Omental fat pad (tissue), 4 donors: Measurements from ENCODE around the gene MRRF. TPM values are rescaled to one million over a fixed set of nuclear protein-coding genes. Genes with fewer than 3 reads are reported as not detected.

Experiments
- ATAC-seq: fragments of 150-250 bp; one replicate; pipeline ENCODE4 v1.9.1; 2016; ENCODE audit warnings: mild to moderate bottlenecking, moderate library complexity; ENCODE audit not compliant: low FRiP score
- DNase-seq: peaks from one replicate; pipeline ENCODE4 v3.0.0-alpha.2; 2019; ENCODE audit warnings: low spot score
- CTCF ChIP-seq, 3 donors: fragments of 450-650 bp; IDR thresholded peaks; one replicate each; pipeline ENCODE4 v1.5.1; 2016 to 2017; ENCODE audit warnings: antibody characterized with exemption in 3 of 3, mild to moderate bottlenecking in 3 of 3, moderate library complexity in 2 of 3
- total RNA-seq, 4 donors: library from RNA; depleted of rRNA; stranded (reverse); fragments of >200 nt; gene quantifications; one replicate each; pipeline ENCODE4 v1.1.0, GENCODE V29; 2016

MRRF gene
- total RNA-seq, 4 donors from 2014 or later: 31.2 to 44.6 (median 38.1) TPM

- ATAC-seq: no peak
- TF ChIP-seq CTCF (IDR thresholded peaks at IDR 0.05): no peak
These were observed 37.8 kb downstream of the MRRF start for GRCh38 chr9:122302237-122303093.

DNA sequence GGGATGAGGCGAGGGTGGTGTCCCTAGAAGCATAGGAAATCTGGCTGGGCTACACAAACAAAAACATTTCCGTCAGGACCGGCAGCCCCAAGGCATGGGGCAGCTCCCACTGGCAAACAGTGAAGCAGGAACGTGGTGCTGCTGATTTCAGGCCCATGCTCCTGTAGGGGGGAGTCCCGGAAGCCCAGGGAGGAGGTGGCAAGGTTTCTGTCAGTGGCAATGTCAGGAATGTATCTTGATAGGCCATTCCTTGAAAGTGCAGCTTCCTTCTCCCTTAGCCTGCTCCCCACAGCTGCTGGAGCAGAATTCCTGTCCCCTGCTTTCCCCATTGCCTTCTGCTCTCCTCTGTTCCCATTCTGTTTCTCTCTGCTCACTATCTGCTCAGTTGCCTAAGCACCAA lies 42.4 kb downstream of the MRRF start:
- TF ChIP-seq CTCF (IDR thresholded peaks at IDR 0.05): no peak

More at GRCh38 chr9:122302237-122303093, 37.8 kb downstream of the MRRF start:
- no peak for DNase-seq

DNA sequence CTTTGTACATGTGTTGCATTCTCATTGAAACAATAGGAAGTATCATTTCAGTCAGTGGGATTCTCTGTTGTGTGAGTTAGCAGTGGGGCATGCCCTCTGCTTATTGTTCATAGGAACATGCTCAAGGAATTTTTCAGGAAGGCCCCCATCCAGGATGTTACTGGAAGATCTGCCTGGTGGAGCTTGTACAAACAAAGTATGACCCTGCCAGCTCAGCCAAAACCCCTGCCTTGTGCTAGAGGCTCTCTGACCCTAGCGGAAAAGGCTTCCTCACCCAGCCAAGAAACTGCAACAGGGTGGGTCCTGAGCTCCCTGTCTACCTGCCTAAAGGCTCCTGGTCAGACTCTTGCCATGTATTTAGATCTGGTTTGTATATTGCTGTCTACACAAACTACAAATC lies 43.2 kb downstream of the MRRF start:
- DNase-seq (no peak), ATAC-seq (no peak)
- no peak for TF ChIP-seq CTCF (IDR thresholded peaks at IDR 0.05)

More for the DNA sequence above, 42.4 kb downstream of the MRRF start:
- ATAC-seq (no peak), DNase-seq (no peak)

DNA sequence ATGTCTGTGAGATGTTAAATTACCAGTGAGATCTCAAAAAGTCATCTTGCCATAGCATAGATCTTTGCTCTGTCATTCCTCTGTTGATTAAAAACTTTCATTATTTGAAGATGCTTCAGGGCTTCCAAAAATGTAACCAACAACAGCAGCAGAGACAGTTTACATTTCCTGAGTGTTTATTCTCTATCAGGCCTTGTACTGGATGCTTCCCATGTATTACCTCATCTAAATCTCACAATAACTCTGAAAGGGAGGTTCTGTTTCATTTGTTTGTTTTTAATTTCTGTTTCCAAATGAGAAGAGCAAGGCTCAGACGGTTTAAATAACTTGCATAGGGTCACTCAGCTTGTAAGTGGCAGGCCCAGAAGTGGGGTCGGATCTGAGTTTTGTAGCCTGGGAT lies 45.2 kb downstream of the MRRF start:
- no peak for ATAC-seq
- no peak for DNase-seq
- TF ChIP-seq CTCF (IDR thresholded peaks at IDR 0.05): no peak

DNA sequence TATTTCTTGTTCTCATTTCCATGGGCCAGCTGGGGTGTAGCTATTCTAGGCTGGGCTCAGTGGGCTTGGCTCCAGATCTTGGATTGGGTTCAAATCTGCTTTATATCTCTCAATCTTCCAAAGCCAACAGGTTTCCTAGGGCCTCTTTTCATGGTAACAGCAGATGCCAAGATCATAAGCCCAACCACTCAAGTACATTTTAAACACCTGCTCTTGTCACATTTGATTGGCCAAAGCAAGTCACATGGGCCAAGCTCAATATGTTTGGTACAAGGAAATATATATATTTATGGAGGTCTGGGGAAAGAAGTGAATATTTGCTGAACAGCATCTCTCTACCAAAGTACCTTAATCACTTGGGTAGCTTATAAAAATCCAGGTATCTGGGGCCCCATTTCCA lies 49.5 kb downstream of the MRRF start:
- no peak for DNase-seq
- no peak for TF ChIP-seq CTCF (IDR thresholded peaks at IDR 0.05)
- no peak for ATAC-seq

DNA sequence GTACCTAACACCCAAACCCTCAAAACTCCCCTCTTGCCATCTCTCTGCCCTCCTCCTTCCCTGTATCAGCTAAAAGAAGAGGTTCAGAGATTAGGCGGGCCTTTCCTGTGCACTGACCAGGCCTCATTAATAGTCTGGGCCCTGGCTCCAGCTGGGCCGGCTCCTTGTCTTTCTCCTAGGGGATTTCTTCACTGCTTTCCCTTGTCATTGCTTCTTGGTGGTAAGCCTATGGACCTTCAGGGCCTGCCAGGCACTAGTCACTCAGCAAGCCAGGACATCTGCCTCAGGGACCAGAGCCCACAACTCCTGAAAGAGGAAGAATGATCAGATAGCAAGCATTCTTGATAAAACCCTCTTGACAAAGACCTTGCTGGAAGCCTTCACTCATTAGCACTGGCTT lies 50.9 kb downstream of the MRRF start:
- DNase-seq (no peak), ATAC-seq (no peak)
- TF ChIP-seq CTCF (IDR thresholded peaks at IDR 0.05): no peak

DNA sequence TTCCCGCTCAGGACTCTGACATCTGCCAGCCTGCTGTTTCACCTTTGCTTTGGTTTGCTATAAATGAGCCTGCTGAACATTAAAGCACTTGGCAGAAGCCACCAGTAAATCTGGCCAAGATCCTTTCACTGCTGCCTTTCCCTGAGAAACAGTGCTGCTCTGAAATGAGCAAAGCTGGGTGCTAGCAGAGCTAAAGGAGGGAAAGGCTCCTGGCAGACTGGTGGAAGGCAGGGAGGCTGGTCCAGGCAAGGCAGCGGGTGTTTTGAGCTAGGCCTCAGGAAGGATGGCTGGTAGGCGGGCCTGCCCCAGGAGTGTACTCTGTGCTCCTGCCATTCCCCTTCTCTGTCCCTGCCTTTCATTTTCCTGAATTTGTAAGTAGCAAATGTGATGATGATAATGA lies 53.6 kb downstream of the MRRF start:
- DNase-seq: no peak
- ATAC-seq: no peak
- no peak for TF ChIP-seq CTCF (IDR thresholded peaks at IDR 0.05)
